ENCODE results near the gene DNAI4. TPM values are rescaled to one million over a fixed set of nuclear protein-coding genes. Genes with fewer than 3 reads are reported as not detected.

The DNAI4 gene
- total and polyA plus RNA-seq, 9 of the 15 experiments (the other 6 are each of a cell fraction or from before 2014, with no cell fraction given), result 0.57 to 4.8 (median 2.6) TPM; not detected in 1

DNA sequence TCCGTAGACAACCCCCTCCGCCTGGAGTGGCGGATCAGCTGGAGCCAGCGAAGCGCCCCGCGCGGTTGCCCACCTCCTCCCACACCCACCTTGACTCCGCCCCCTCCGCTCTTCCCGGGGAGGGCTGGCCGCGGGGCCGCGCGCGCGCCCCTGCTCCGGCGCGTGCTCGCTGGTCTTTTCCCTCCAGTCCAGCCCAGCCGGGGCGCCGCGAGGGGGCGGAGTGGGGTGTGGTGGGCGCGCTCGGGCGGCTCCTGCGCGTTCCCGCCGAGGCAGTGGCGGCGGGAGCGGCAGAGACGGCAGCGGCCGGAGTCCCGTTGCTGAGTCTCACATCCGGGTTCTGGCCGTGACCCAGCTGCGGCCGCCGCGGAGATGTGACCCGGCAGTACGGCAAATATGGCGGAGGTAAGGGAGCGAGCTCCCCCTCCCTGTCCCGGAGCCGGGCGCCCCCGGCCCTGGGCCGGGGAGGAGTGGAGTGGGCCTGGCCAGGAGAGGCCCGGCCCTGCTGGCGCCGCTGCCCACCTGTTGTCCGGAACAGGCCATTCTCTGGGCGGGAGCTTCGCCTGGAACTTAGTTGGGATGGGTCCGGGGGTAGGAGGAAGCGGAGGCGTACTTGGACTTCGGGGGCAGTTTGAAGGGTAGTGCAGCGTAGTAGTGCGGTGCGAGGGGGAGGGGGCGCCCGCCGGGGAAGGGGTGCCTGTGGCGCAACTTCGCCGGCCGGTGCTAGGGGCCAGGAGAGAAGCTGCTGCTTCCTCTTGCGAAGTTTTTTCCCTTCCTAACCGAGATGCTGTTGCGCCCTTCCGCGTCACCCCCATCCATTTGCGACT is 5.6 kb upstream of the DNAI4 start (continued):
- TF ChIP-seq, protein P1, sequence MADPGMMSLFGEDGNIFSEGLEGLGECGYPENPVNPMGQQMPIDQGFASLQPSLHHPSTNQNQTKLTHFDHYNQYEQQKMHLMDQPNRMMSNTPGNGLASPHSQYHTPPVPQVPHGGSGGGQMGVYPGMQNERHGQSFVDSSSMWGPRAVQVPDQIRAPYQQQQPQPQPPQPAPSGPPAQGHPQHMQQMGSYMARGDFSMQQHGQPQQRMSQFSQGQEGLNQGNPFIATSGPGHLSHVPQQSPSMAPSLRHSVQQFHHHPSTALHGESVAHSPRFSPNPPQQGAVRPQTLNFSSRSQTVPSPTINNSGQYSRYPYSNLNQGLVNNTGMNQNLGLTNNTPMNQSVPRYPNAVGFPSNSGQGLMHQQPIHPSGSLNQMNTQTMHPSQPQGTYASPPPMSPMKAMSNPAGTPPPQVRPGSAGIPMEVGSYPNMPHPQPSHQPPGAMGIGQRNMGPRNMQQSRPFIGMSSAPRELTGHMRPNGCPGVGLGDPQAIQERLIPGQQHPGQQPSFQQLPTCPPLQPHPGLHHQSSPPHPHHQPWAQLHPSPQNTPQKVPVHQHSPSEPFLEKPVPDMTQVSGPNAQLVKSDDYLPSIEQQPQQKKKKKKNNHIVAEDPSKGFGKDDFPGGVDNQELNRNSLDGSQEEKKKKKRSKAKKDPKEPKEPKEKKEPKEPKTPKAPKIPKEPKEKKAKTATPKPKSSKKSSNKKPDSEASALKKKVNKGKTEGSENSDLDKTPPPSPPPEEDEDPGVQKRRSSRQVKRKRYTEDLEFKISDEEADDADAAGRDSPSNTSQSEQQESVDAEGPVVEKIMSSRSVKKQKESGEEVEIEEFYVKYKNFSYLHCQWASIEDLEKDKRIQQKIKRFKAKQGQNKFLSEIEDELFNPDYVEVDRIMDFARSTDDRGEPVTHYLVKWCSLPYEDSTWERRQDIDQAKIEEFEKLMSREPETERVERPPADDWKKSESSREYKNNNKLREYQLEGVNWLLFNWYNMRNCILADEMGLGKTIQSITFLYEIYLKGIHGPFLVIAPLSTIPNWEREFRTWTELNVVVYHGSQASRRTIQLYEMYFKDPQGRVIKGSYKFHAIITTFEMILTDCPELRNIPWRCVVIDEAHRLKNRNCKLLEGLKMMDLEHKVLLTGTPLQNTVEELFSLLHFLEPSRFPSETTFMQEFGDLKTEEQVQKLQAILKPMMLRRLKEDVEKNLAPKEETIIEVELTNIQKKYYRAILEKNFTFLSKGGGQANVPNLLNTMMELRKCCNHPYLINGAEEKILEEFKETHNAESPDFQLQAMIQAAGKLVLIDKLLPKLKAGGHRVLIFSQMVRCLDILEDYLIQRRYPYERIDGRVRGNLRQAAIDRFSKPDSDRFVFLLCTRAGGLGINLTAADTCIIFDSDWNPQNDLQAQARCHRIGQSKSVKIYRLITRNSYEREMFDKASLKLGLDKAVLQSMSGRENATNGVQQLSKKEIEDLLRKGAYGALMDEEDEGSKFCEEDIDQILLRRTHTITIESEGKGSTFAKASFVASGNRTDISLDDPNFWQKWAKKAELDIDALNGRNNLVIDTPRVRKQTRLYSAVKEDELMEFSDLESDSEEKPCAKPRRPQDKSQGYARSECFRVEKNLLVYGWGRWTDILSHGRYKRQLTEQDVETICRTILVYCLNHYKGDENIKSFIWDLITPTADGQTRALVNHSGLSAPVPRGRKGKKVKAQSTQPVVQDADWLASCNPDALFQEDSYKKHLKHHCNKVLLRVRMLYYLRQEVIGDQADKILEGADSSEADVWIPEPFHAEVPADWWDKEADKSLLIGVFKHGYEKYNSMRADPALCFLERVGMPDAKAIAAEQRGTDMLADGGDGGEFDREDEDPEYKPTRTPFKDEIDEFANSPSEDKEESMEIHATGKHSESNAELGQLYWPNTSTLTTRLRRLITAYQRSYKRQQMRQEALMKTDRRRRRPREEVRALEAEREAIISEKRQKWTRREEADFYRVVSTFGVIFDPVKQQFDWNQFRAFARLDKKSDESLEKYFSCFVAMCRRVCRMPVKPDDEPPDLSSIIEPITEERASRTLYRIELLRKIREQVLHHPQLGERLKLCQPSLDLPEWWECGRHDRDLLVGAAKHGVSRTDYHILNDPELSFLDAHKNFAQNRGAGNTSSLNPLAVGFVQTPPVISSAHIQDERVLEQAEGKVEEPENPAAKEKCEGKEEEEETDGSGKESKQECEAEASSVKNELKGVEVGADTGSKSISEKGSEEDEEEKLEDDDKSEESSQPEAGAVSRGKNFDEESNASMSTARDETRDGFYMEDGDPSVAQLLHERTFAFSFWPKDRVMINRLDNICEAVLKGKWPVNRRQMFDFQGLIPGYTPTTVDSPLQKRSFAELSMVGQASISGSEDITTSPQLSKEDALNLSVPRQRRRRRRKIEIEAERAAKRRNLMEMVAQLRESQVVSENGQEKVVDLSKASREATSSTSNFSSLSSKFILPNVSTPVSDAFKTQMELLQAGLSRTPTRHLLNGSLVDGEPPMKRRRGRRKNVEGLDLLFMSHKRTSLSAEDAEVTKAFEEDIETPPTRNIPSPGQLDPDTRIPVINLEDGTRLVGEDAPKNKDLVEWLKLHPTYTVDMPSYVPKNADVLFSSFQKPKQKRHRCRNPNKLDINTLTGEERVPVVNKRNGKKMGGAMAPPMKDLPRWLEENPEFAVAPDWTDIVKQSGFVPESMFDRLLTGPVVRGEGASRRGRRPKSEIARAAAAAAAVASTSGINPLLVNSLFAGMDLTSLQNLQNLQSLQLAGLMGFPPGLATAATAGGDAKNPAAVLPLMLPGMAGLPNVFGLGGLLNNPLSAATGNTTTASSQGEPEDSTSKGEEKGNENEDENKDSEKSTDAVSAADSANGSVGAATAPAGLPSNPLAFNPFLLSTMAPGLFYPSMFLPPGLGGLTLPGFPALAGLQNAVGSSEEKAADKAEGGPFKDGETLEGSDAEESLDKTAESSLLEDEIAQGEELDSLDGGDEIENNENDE (IDR thresholded peaks at IDR 0.05; ENCODE audit: low read depth, low read length), result no peak
- TF ChIP-seq EP400 (IDR thresholded peaks at IDR 0.05) (peak; percentile 62), ZNF124 (CRISPR knock-in tag; IDR thresholded peaks at IDR 0.05) (no peak), KAT2B (IDR thresholded peaks at IDR 0.05; ENCODE audit: low read depth, low read length) (no peak), FOXP1 (CRISPR knock-in tag; IDR thresholded peaks at IDR 0.05) (no peak), MYNN (IDR thresholded peaks at IDR 0.05) (peak; percentile 47; the same call in 1 of the 2 replicates), MYNN (CRISPR knock-in tag; IDR thresholded peaks at IDR 0.05) (no peak), KHSRP (IDR thresholded peaks at IDR 0.05) (no peak)
- TF ChIP-seq, protein P2, sequence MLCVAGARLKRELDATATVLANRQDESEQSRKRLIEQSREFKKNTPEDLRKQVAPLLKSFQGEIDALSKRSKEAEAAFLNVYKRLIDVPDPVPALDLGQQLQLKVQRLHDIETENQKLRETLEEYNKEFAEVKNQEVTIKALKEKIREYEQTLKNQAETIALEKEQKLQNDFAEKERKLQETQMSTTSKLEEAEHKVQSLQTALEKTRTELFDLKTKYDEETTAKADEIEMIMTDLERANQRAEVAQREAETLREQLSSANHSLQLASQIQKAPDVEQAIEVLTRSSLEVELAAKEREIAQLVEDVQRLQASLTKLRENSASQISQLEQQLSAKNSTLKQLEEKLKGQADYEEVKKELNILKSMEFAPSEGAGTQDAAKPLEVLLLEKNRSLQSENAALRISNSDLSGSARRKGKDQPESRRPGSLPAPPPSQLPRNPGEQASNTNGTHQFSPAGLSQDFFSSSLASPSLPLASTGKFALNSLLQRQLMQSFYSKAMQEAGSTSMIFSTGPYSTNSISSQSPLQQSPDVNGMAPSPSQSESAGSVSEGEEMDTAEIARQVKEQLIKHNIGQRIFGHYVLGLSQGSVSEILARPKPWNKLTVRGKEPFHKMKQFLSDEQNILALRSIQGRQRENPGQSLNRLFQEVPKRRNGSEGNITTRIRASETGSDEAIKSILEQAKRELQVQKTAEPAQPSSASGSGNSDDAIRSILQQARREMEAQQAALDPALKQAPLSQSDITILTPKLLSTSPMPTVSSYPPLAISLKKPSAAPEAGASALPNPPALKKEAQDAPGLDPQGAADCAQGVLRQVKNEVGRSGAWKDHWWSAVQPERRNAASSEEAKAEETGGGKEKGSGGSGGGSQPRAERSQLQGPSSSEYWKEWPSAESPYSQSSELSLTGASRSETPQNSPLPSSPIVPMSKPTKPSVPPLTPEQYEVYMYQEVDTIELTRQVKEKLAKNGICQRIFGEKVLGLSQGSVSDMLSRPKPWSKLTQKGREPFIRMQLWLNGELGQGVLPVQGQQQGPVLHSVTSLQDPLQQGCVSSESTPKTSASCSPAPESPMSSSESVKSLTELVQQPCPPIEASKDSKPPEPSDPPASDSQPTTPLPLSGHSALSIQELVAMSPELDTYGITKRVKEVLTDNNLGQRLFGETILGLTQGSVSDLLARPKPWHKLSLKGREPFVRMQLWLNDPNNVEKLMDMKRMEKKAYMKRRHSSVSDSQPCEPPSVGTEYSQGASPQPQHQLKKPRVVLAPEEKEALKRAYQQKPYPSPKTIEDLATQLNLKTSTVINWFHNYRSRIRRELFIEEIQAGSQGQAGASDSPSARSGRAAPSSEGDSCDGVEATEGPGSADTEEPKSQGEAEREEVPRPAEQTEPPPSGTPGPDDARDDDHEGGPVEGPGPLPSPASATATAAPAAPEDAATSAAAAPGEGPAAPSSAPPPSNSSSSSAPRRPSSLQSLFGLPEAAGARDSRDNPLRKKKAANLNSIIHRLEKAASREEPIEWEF (CRISPR knock-in tag; IDR thresholded peaks at IDR 0.05), result peak; percentile 86
